Brain microvascular endothelial cell (primary cell): ENCODE data around the gene PITPNM2.
A peak's percentile ranks its signal among the peaks of the same experiment; 100 is the strongest.

Experiments used
- DNase-seq: peaks from one replicate; pipeline ENCODE4 v3.0.0-alpha.2; 2020
- H3K27ac ChIP-seq: fragments of 250-450 bp; sonication (Bioruptor Pico); 2 replicates; pipeline ENCODE4 v1.5.1; 2020; ENCODE audit warnings: mild to moderate bottlenecking, moderate library complexity
- H3K27me3 ChIP-seq: fragments of 250-450 bp; sonication (Bioruptor Pico); replicated peaks from 2 replicates; pipeline ENCODE4 v1.5.1; 2020; ENCODE audit warnings: mild to moderate bottlenecking
- H3K36me3 ChIP-seq: fragments of 250-450 bp; sonication (Bioruptor Pico); replicated peaks from 2 replicates; pipeline ENCODE4 v1.5.1; 2020; ENCODE audit warnings: mild to moderate bottlenecking
- H3K4me3 ChIP-seq: 2 replicates; pipeline ENCODE4 v1.5.1; 2011; ENCODE audit warnings: low read depth, mild to moderate bottlenecking, control low read depth, low read length, moderate library complexity
- CTCF ChIP-seq: IDR thresholded peaks from 2 replicates; pipeline ENCODE4 v1.5.1; 2011; ENCODE audit warnings: low read depth, mild to moderate bottlenecking, moderate library complexity, low read length, control low read depth, inconsistent platforms; ENCODE audit errors: missing control alignments
- in situ Hi-C: cut with HindIII; loops from 2 replicates; pipeline ENCODE4 v1.10.0; 2017; ENCODE audit warnings: low sequenced_read_pairs, low pct_ligation_motif_present

The PITPNM2 gene

GRCh38 chr12:123160801-123161487 lies 10.1 kb upstream of the PITPNM2 start:
- Histone ChIP-seq H3K27me3 (no peaks in the 10 kb centered on the region), H3K36me3 (peaks cover 4% of the 10 kb centered on the region), H3K27ac (no peak overlapping the region), H3K4me3 (no peak overlapping the region)
- no peak for TF ChIP-seq CTCF
- in situ Hi-C loops, result no loop called here
- no peak for DNase-seq

GRCh38 chr12:123153906-123154305 lies 3.0 kb upstream of the PITPNM2 start:
- Histone ChIP-seq H3K4me3 (no peak overlapping the region), H3K36me3 (no peaks in the 10 kb centered on the region), H3K27ac (no peak overlapping the region), H3K27me3 (no peaks in the 10 kb centered on the region)
- in situ Hi-C loops, result no loop called here
- no peak for DNase-seq
- TF ChIP-seq CTCF, result no peak

GRCh38 chr12:123152833-123153232 lies 1.9 kb upstream of the PITPNM2 start:
- H3K4me3 ChIP-seq, result no peak overlapping the region
- H3K36me3 ChIP-seq, result no peaks in the 10 kb centered on the region
- no peaks in the 10 kb centered on the region for H3K27me3 ChIP-seq
- in situ Hi-C loops, result no loop called here
- DNase-seq, result no peak
- no peak for TF ChIP-seq CTCF
- H3K27ac ChIP-seq, result no peak overlapping the region

DNA sequence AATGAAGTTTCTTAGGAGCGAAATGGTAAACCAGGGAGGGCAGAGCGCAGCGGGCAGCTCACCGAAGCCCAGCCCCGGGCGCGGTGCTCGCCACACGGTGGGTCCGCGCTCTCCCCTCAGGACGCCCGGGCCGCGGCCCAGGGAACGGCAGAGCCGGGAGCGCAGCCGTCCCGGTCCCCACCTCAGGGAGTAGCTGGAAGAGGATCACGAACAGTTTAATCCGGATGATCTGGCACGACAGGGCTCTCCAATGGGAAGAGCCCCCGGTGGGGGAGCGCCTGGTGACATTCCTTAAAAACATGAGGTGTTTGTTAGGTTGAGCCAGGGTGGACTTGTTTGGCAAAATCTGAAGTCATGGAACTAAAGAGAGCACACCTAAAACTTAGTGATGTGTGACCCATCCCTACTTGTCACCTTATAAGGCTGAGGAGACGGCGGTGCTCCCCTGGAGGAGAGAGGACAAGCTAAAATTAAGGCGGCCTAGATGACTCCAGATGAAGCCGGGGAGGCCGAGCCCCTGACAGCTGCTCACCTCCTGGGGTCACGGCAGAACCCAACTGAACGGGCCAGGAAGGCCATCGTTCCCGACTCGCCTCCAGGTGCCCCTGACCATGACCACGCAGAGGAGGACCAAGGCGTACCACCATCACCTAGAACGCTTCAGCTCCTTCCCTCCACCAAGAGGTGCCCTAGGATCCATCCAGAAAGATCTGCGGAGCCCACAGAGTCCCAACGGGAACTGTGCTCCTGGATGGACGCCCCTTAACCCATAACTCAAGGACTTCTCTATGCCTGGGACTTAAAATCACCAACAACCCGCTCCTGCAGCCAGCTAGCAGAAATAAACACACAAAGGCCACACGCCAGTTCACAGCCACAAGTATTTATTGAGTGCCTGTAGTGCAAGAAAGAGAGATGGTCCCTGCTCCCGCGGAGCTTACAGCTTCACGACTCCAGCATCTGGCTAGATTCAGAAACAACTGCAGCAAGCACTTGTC lies 866 bp upstream of the PITPNM2 start:
- H3K27ac ChIP-seq, result peak overlapping the region; percentile 37
- H3K36me3 ChIP-seq, result no peaks in the 10 kb centered on the region
- no peak for DNase-seq
- H3K27me3 ChIP-seq, result no peaks in the 10 kb centered on the region
- peak overlapping the region; percentile 57 for H3K4me3 ChIP-seq
- no peak for TF ChIP-seq CTCF
- in situ Hi-C loops, result no loop called here

DNA sequence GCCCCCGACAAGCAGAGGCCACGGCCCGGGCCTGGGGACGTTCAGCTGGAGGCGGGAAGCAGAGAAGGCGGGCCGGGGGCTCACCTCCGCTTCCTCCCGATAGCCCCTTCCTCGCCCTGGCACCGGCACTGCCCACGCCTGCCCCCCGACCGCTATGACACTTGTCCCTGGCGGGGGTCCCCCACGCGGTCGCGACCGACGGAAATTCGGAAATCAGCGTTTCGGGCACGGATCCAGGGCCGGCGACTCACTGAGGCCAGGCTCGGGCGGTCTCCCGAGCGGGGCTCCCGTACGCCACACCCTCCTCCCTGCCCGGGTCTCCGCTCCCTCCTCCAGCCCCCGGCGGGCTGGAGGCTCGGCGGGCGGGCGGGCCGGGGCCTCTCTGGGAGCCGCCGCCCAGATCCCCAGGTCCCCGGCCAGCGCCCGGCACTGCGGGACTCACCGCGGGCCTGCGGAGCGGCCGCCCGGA lies 581 bp downstream of the PITPNM2 start:
- no peak for DNase-seq
- peak overlapping the region; percentile 68 for H3K4me3 ChIP-seq
- H3K27ac ChIP-seq, result no peak overlapping the region
- no peak for TF ChIP-seq CTCF
- no peaks in the 10 kb centered on the region for H3K27me3 ChIP-seq
- no peaks in the 10 kb centered on the region for H3K36me3 ChIP-seq
- in situ Hi-C loops, result no loop called here
